ENCODE results near the gene DOK1. TPM values are rescaled to one million over a fixed set of nuclear protein-coding genes. Genes with fewer than 3 reads are reported as not detected.

The DOK1 gene
- total RNA-seq, 4 donors from 2014 or later, result 22.2 to 34.2 (median 24.2) TPM

DNA sequence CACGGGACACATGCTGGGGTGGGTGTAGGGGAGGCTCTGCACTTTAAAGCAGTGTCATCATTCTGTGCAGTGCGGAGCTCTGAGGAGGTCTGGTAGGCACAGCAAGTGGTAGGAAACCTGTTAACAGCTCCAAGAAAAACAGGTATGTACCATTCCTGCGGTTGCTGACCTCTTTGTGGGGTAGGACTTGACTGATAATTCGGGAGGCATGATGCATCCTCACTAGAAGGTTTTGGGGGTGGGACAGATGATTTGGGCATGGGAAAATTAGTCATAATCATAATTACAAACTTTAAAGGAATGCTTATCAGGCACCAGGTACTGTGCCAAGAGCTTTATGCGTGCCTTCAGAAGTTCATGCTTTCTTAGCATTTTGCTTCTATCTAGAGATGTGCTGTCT lies 9.7 kb downstream of the DOK1 start:
- TF ChIP-seq EP300 (IDR thresholded peaks at IDR 0.05) (no peak), POLR2A (IDR thresholded peaks at IDR 0.05) (no peak)
- TF ChIP-seq, protein P1, sequence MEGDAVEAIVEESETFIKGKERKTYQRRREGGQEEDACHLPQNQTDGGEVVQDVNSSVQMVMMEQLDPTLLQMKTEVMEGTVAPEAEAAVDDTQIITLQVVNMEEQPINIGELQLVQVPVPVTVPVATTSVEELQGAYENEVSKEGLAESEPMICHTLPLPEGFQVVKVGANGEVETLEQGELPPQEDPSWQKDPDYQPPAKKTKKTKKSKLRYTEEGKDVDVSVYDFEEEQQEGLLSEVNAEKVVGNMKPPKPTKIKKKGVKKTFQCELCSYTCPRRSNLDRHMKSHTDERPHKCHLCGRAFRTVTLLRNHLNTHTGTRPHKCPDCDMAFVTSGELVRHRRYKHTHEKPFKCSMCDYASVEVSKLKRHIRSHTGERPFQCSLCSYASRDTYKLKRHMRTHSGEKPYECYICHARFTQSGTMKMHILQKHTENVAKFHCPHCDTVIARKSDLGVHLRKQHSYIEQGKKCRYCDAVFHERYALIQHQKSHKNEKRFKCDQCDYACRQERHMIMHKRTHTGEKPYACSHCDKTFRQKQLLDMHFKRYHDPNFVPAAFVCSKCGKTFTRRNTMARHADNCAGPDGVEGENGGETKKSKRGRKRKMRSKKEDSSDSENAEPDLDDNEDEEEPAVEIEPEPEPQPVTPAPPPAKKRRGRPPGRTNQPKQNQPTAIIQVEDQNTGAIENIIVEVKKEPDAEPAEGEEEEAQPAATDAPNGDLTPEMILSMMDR (IDR thresholded peaks at IDR 0.05), result no peak
- Histone ChIP-seq H3K36me3 (no peaks in the 10 kb centered on the region), H3K4me1 (peaks cover 0 to 5% (median 0%) of the 10 kb centered on the region in 4 donors), H3K27me3 (no peaks in the 10 kb centered on the region), H3K9me3 (no peaks in the 10 kb centered on the region), H3K27ac (no peak overlapping the region), H3K4me3 (no peak overlapping the region)
- DNase-seq (ENCODE audit: low spot score in 2 of 2), result no peak
- 78 to 82% methylated on average over 5 of the region's 5 CpGs for WGBS, 2 donors

DNA sequence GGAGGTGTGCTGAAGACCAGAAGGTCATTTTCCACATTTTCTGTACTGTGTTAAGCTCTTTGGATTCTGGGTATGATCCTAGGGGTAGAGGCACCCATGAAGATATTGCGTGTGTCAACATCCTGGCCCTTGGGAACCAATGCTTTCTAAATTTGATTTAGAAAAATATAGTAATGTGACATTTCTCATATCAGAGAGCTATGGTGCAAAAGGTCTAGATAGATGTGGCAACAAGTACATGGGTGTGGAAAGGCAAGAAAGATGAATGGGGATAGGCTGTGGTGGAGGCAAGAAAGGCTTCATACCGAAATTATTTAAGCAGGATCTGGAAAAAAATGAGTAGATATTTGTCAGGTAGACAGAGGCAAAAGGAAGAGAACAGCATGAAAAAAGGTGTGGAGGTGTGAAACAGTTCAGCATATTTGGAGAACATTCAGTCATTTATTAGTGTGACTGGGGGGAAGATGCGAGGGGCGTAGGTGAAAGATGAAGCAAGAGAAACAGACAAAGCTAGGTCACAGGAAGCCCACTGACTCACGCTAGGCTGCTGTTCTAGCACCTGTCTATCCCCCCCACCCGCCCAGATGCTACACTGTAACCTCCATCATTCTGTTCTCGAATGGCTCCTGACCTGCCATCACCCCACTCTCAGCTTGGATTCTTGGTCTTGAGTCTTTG lies 11.7 kb downstream of the DOK1 start:
- no peaks in the 10 kb centered on the region for H3K27me3 ChIP-seq
- peaks cover 0 to 5% (median 0%) of the 10 kb centered on the region in 4 donors for H3K4me1 ChIP-seq
- H3K9me3 ChIP-seq, result no peaks in the 10 kb centered on the region
- H3K27ac ChIP-seq, result no peak overlapping the region
- H3K36me3 ChIP-seq, result no peaks in the 10 kb centered on the region
- WGBS, 2 donors, result 74 to 78% methylated on average over 7 of the region's 7 CpGs
- H3K4me3 ChIP-seq, result no peak overlapping the region
- TF ChIP-seq POLR2A (IDR thresholded peaks at IDR 0.05) (no peak), EP300 (IDR thresholded peaks at IDR 0.05) (no peak)
- TF ChIP-seq, protein P1 (IDR thresholded peaks at IDR 0.05), result no peak
- DNase-seq (ENCODE audit: low spot score in 2 of 2), result no peak

DNA sequence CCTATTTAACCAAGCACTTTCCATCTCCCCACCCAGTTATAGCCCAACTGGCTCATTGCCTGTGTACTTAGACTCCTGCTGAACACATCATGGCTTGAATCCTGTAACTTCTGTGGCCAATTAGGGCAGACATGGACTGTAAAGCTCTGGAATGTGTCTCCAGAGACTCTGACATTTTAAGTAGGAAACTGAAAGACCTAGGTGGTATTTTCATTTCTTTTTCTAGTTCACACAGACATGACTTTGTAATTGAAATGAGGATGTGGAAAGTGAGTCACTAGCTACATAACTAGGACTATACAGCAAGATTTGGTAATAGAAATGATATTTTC lies 12.2 kb downstream of the DOK1 start:
- no peaks in the 10 kb centered on the region for H3K36me3 ChIP-seq
- H3K9me3 ChIP-seq, result no peaks in the 10 kb centered on the region
- peaks cover 0 to 5% (median 0%) of the 10 kb centered on the region in 4 donors for H3K4me1 ChIP-seq
- DNase-seq (ENCODE audit: low spot score in 2 of 2), result no peak
- no peaks in the 10 kb centered on the region for H3K27me3 ChIP-seq
- H3K27ac ChIP-seq, result no peak overlapping the region
- no peak overlapping the region for H3K4me3 ChIP-seq
- no peak for TF ChIP-seq EP300 (IDR thresholded peaks at IDR 0.05)
- TF ChIP-seq, protein P1 (IDR thresholded peaks at IDR 0.05), result no peak
- no peak for TF ChIP-seq POLR2A (IDR thresholded peaks at IDR 0.05)

DNA sequence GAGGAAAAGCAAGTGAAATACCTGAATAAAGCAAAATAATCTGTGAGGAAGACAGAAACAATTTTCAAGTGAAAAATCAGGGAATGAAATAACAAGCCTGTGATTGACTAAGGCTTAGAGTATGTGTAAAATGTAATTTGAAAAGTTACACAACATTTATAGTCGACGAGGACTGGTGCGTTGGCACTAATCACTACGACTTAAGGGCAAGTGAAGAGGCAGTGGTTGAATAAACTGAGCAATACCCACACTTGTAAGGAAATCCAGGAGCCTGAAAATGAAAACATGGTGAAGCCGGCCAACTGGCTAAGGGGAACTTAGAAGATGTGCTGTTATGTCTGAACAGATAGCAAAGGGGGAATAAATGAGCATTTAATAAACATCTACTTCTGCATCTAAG lies 13.4 kb downstream of the DOK1 start:
- TF ChIP-seq EP300 (IDR thresholded peaks at IDR 0.05), result no peak
- TF ChIP-seq POLR2A (IDR thresholded peaks at IDR 0.05), result no peak
- TF ChIP-seq, protein P1 (IDR thresholded peaks at IDR 0.05), result no peak
- H3K4me3 ChIP-seq, result no peak overlapping the region
- peaks cover 0 to 5% (median 0%) of the 10 kb centered on the region in 4 donors for H3K4me1 ChIP-seq
- no peaks in the 10 kb centered on the region for H3K27me3 ChIP-seq
- no peaks in the 10 kb centered on the region for H3K9me3 ChIP-seq
- DNase-seq (ENCODE audit: low spot score in 2 of 2), result no peak
- no peaks in the 10 kb centered on the region for H3K36me3 ChIP-seq
- 63 to 66% methylated on average over 5 of the region's 5 CpGs for WGBS, 2 donors
- H3K27ac ChIP-seq, result no peak overlapping the region

DNA sequence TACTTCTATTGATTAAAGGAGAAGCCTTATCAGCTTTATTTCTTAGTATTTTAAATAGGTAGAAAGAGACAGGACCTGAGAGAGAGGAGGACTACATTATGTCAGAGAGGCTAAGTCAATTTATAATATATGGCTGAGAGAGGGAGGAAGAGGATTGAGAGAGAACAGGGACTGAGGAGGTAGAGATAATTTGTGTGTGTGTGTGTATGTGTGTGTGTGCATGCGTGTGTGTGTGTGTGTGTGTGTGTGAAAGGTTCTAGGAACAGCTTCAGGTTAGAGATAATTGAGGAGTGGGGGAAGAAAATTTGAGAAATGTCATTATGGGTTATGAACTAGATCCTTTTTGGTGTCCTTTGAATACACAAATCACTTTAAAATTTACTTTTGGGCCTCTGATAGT lies 15.2 kb downstream of the DOK1 start:
- no peaks in the 10 kb centered on the region for H3K9me3 ChIP-seq
- H3K4me1 ChIP-seq, result peaks cover 0 to 5% (median 0%) of the 10 kb centered on the region in 4 donors
- TF ChIP-seq EP300 (IDR thresholded peaks at IDR 0.05) (no peak), POLR2A (IDR thresholded peaks at IDR 0.05) (no peak)
- TF ChIP-seq, protein P1 (IDR thresholded peaks at IDR 0.05), result no peak
- H3K4me3 ChIP-seq, result no peak overlapping the region
- H3K27ac ChIP-seq, result no peak overlapping the region
- DNase-seq (ENCODE audit: low spot score in 2 of 2), result no peak
- no peaks in the 10 kb centered on the region for H3K27me3 ChIP-seq
- H3K36me3 ChIP-seq, result no peaks in the 10 kb centered on the region
- 90 to 95% methylated on average over 1 of the region's 1 CpG for WGBS, 2 donors
